SK-N-SH (cell line): ENCODE measurements around the gene DSC3.

Experiments used
- CTCF ChIP-seq: fragments of 200-600 bp; sonication (generic); IDR thresholded peaks from 2 replicates; pipeline ENCODE4 v1.6.1; 2017; ENCODE audit warnings: antibody characterized with exemption, mild to moderate bottlenecking, moderate library complexity
- EZH2phosphoT487 ChIP-seq: fragments of 200-600 bp; sonication (generic); IDR thresholded peaks from 2 replicates; pipeline ENCODE4 v1.6.1; 2017; ENCODE audit warnings: low read depth, mixed run types, mild to moderate bottlenecking, antibody characterized with exemption, moderate library complexity, borderline replicate concordance
- IRF3 ChIP-seq: fragments of 150-350 bp; IDR thresholded peaks from 2 replicates; pipeline ENCODE4 v1.6.1; 2016; ENCODE audit warnings: mild to moderate bottlenecking, low read depth, low read length
- REST ChIP-seq: IDR thresholded peaks from 2 replicates; pipeline ENCODE4 v1.6.1; 2012; ENCODE audit warnings: mild to moderate bottlenecking, low read depth, low read length, moderate library complexity

- TF ChIP-seq CTCF: no peak
- no peak for TF ChIP-seq EZH2phosphoT487
- no peak for TF ChIP-seq IRF3
- TF ChIP-seq REST: no peak
Measured at GRCh38 chr18:31072175-31072574, 29.6 kb upstream of the DSC3 start.
